Measurements from ENCODE around the gene C4orf50. TPM values are rescaled to one million over a fixed set of nuclear protein-coding genes. Genes with fewer than 3 reads are reported as not detected.

Gene C4orf50
- total RNA-seq, 1 donor from 2014 or later = not detected

DNA sequence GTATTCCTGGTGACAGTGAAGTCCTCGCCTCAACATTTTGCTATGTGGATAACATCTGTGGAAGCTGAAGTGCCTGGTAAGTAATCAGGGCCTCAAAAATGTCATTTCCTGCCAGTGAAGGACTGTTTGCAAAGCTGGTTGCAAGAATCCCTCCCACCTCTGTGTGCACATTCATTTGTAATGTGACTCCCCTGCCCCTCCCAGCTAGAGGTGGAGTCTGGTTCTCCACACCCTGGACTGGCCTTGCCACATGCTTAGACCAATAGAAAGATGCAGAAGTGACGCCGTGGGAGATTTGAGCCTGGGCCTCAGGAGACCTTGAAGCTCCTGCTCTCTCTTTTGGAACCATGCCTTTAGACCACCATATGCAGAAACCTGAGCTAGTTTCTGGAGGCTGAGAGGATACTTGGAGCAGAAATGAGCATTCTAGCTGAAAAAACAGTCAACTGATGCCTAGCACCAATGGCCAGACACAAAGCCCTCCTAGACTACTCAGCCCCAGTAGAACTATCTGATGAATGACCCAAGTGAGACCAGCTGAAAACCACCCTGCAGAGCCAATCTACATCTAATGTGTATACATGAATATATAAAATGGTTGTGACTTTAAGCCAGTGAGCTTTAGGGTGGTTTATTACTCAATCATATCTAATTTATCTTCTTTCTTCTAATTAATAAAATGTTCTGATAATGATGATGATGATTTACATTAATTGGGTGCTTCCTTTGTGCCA lies 77.6 kb downstream of the C4orf50 start:
- ATAC-seq (ENCODE audit: poor library complexity) (no peak), DNase-seq (no peak)
- intact Hi-C loops (cut with DNase I) = no loop called here

DNA sequence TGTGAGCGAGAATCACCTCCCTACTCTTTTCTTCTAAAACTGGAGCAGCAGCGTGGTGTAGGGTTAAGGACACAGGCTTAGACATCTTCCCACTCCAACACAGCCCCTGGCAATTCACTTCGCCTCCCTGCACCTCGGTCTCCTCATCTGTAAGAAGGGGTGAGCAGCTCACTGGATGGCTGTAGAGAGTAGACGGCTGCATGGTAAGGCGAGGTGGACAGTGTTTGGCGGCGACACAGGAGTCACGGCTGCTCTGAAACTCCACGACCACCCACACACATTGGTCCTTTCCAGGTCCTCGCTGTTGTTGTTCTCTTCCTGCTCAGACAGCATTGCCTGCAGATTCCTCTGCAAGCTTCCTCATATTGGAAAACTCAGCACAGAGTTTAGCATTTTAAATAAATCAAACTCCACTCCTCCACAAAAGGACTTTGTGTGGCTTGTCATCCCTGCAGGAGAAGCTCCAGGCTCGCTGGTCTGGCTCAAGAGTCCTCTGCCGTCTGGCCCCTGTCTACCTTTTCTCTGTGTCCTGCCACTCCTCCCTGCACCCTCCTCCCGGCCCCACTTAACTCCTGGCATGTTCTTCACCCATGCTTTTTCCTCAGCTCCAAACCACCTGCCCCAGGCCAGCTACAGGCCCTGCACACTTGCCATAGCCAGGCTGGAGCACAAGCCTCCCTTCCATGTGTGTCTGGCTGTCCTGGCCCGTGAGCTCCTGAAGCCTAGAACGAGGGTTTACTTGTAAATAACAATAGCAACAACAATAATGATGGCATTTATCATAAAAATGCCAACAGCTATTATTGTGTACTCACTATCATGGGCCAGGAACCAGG lies 84.0 kb downstream of the C4orf50 start:
- ATAC-seq (ENCODE audit: poor library complexity) (no peak), DNase-seq (no peak)
- intact Hi-C loops (cut with DNase I) = no loop called here

DNA sequence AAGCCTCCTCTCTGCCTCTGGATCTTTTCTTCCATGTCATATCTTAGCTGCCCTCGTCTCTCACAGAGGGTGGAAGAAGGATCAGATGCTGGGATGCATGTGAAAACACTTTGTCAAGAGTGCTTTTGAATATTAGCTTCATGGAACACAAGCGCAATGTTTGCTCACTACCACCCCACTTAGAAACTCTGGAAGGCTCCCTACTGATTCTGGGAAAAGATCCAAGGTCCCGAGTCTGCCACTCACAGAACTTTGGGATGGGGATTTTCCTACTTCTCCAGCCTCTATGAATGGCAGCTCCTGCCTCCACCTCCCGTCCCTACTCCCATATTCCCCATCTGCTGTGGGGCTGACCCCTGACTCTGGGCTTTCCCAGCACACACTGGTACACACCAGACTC lies 85.1 kb downstream of the C4orf50 start:
- intact Hi-C loops (cut with DNase I) = no loop called here
- ATAC-seq (ENCODE audit: poor library complexity) (no peak), DNase-seq (no peak)

DNA sequence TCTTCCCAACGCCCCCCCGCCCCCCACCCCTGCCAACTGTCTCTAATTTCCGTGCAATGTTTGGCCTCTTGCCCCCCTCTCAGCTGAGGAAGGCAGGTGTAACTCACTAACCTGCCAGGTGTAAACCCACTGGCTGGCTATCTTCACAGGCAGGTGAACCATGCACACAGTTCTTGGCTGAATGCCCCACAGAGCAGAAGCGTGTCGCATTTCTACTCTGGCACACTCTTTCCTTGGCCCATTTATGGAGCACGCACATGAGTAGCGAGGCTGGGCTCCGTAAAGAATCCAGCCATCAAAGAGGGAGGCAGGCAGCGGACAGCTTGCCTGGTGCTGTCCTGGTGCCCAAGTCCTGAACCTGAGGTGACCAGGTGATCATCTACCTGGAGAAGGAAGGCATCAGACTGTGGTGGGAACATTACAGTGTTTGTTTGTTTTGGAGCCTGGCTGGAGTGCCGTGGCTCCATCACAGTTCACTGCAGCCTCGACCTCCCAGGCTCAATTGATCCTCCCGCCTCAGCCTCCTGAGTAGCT lies 86.1 kb downstream of the C4orf50 start:
- intact Hi-C loops (cut with DNase I) = no loop called here
- no peak for ATAC-seq (ENCODE audit: poor library complexity)
- DNase-seq = no peak

DNA sequence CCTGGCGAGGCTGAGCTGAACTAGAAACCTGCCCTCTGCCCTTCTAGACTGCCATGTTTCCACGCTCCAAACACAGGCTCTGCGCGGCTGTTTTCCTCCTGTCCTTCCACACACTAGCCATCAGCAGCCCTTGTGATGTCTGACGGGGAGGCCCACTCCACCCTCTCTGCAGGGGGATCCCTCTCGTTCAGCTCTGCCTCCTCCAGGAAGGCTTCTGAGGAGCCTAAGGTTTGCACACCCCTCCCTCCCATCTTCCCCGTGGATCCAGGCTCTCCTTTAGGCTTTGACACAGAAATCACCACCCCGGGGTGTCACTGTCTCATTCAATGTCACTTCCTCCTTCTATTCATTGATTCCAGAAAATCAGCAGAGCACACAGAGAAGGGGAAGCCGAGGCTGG lies 86.7 kb downstream of the C4orf50 start:
- intact Hi-C loops (cut with DNase I) = no loop called here

DNA sequence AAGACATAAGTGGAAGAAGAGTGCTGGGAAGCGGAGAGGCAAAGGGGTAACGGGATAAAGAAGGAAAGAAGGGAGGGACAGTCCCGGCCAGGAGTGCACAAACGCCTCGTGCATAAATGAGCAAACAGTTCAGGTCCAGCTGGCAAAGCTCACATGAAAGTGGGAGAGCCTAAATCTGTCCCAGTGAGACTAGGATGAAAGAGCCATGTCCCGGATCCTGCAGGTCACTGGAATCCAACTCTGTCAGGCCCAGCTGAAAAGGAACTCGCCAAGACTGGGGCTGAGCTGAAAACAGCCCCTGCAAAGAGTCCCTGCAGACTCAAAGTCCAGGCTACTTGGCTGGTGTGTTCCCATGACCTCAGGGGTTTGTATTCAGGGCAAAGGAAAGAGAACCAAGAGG lies 87.4 kb downstream of the C4orf50 start:
- no peak for DNase-seq
- ATAC-seq (ENCODE audit: poor library complexity) = no peak
- intact Hi-C loops (cut with DNase I) = no loop called here

More for the DNA sequence above, 86.7 kb downstream of the C4orf50 start:
- no peak for DNase-seq
- ATAC-seq (ENCODE audit: poor library complexity) = no peak

DNA sequence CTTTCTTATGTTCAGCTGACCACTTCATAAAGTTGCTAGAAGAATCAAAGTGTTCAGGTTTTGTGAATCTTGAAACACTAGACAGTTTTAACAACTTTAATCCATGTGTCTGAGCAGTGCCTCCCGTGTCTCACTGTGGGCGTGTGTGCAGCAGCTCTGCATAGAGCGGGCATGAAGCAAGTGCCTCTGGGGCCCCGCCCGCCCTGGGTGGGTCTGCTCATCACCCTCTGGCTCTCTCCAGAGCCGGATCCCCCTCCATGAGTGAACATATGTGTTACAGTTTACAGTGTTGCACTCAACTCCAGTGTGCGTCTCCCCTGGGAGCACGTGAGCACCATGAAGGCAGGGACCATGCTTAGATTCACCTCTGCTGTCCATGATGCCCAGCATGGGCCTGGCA lies 87.8 kb downstream of the C4orf50 start:
- DNase-seq (no peak), ATAC-seq (ENCODE audit: poor library complexity) (no peak)
- intact Hi-C loops (cut with DNase I) = no loop called here

DNA sequence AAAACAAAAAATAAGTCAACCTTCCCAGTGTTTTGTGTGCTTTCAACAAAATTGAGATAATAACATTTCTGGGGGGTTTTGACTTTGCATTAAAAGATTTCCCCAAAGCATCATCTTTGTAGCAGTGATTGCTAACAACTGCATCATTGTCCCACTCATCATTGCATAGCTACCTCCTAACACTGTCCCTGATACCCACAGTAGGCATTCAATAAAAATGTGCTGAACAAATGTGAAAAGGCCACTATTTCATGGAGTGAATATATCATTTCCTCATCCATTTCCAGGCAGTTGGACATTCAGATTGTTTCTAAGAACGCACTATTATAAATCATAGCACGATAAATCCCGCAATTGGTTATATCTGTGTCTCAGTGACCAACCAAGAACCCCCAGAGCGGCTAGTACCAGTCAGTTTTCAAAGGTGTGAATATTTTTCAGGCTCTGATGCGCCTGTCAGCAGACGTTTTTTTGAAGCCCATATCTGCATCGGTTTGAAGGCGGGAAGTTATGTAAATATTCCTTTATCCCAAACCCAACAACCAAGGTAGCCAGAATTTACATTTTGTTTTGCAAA lies 89.3 kb downstream of the C4orf50 start:
- intact Hi-C loops (cut with DNase I) = no loop called here
- no peak for ATAC-seq (ENCODE audit: poor library complexity)
- DNase-seq = no peak

DNA sequence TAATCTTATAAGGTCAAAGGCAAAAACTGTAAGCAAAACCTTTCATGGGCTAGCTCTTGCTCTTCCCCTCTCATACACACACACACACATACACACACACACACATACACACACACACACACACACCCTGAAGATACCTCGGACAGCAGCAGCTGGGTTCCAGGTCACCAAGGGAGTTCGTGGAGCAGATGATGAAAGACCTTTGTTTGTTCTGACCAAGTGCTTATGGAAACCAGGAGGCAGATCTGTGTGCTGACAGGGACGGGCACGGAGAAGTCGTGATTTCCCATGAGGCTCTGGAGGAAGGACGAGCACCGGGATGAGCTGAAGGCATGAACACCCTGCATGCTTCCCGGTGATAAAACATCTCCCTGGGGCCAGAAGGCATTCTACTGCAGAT lies 90.0 kb downstream of the C4orf50 start:
- DNase-seq = no peak
- no peak for ATAC-seq (ENCODE audit: poor library complexity)
- intact Hi-C loops (cut with DNase I) = no loop called here

DNA sequence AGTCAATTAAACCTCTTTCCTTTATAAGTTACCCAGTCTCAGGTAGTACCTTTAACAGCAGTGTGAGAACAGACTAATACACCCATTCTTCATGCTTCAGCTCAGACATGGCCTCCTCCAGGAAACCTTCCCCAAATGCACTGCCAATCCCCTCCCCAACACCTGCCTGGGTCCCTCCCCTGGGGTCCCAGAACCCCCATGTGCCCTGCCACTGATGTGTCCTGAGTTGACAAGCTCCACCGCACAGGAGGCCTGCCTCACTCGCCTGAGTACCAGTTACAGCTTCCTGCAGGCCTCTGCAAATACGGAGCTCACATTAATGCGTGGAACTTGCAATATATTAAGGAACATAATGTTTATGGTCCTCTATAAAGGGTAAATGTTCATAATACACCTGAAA lies 90.5 kb downstream of the C4orf50 start:
- no peak for DNase-seq
- intact Hi-C loops (cut with DNase I) = no loop called here

DNA sequence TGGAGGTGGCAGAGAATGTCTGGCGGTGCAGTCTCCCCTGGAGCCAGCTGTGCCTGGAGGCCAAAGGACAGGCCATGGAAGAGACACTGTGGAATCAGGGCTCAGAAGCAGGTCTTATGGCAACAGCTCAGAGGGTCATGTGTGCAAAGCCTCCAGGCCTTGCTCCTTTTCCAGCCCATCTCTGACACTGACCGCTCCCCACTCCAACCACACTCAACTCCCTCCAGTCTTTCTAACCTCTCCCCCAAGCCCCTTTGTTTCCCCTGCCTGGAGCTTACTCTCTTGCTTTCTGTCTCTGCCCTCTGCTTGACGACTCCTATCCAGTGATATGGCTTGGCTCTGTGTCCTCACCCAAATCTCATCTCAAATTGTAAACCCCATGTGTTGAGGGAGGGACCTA lies 91.1 kb downstream of the C4orf50 start:
- DNase-seq = no peak
- intact Hi-C loops (cut with DNase I) = no loop called here
- ATAC-seq (ENCODE audit: poor library complexity) = no peak

More for the DNA sequence above, 90.5 kb downstream of the C4orf50 start:
- ATAC-seq (ENCODE audit: poor library complexity) = no peak

DNA sequence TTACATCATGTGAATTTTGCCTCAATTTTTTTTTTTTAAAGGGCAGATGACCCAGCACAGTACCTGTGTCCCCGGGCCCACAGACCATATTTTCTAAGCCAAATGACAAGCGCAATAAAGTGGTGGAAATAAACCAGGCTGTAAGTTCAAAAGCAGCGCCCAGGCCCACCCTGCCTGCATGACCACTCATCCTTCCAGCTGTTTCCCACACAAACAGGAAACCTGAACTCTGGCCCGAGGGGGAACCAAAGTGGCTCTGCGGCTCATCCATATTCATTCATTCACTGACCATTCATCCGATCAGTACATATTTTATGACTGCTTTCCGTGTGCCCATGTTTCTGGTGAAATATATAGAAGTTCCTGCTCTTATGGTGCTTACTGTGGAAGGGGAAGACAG lies 91.6 kb downstream of the C4orf50 start:
- intact Hi-C loops (cut with DNase I) = no loop called here
- ATAC-seq (ENCODE audit: poor library complexity) = no peak
- no peak for DNase-seq

DNA sequence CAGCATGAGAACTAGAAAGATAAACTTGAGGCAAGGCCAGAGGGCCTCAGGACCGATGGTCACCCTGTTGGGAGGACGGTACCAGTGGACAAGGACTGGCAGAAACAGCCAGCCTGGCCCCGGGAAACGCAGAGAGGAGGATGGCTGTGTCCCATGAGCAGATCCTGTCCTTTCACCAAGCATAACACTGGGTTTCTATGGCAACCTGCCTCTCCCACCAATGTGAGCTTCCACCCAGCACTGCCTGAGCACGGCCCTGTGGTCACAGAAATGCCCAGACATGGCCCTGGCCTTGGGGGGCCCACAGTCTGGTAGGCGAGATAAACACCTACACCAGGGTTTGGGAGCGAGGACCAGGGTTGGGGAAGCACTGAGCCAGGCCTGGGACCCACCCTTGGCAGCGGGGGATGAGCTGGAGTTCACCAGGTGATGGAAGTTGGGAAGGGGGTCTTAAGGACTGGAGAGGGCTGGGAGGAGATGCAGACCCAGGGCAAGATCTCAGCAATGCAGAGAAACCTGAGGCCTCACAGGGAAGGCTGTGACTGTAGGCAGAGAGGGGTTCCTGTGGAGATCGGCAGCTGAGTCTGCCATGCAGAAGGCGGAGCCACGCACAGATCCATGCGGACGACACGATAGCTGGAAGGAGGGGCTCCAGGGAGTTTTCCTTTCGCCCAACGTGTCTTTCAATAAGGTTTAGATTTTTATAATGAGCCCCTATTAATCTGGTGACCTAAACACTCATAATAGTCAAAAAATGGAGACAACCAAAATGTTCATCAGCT lies 92.6 kb downstream of the C4orf50 start:
- no peak for ATAC-seq (ENCODE audit: poor library complexity)
- intact Hi-C loops (cut with DNase I) = no loop called here
- DNase-seq = no peak

DNA sequence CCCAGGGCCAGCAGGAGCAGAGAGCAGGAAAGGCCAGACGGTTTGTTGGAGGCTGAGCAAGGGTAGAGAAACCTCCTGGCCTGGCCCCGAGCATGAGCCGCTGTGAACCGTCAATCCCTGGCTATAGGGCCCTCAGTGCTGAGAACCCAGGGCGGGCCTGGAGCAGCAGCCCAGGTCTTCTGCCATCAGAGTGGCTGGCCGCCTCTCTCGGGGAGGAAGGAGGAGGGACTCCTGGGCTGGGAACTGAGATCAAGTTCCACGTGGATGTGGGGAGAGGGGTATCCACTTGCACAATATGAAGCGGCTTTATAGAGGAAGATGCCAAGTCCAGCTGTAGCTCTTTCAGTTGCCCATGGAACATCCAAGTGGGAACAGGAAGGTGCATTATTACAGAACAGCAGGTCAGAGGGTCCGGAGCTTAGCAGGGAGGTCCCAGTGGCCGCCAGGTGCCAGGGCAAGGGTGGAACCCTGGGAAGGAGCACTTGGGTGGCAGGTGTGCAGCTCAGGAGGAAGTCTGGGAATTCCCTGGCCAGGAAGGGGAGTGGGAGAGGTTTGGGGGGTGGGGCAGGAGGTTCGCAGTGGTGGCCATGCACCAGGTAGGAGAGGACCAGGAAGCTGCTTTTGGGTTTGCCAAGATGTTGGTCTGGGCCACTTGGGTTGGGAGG lies 93.6 kb downstream of the C4orf50 start:
- DNase-seq = no peak
- intact Hi-C loops (cut with DNase I) = no loop called here
- ATAC-seq (ENCODE audit: poor library complexity) = no peak

DNA sequence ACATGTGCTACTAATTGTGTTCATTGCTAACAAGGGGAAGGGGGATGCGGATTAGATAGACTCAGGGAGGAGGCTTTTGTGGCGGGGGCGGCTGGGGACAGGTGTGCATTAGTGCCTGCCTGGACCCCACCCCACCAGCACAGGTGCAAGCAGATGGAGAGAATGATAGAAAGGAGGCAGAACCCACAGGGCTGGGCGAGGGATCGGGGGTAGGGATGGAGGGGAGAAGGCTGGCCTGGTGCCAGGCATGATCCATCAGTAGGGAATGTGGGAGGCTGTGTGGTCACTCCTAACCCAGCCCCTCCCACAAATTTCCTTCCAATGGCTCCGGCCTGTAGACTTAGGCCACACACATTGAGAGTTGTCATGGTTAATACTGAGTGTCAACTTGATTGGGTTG lies 94.9 kb downstream of the C4orf50 start:
- intact Hi-C loops (cut with DNase I) = no loop called here
- DNase-seq = no peak
- no peak for ATAC-seq (ENCODE audit: poor library complexity)

DNA sequence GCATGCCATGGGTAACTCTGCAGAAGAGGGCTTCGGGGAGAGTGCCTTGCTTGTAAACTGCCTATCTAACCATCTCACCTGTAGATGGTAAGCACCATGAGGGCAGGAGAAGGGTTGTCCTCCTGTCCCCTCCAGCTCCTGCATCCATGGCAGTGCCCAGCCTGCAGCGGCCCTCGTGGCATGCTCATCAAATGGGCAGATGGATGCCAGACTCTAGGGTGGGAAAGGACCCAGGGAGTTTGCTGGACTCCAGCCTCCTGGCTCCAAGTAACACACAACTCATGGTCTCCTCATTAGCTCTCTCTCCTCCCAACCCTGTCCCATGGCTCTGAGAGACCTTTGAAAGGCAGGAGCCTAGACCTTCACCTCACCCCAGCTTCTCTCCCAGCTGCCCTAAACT lies 95.7 kb downstream of the C4orf50 start:
- no peak for ATAC-seq (ENCODE audit: poor library complexity)
- intact Hi-C loops (cut with DNase I) = no loop called here

DNA sequence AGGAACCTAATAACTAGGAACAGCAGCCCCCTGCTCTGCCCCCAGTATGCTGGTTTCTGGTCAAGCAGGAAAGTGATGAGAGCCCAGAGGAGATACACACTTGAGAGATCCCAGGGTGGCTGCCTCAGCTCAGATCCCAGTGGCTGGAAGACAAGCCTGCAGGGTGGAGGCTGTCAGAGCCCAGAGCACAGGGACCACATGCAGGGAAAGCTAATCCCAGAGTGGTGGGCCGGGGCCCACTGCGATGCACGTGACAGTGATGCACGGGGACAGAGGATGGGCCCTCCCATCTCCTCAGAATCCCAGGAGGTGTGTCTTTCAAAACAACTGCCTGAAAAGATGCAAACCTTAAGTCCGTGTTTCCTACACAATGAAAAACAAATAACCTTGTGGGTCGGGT lies 96.2 kb downstream of the C4orf50 start:
- no peak for ATAC-seq (ENCODE audit: poor library complexity)
- intact Hi-C loops (cut with DNase I) = no loop called here
- no peak for DNase-seq

More for the DNA sequence above, 95.7 kb downstream of the C4orf50 start:
- no peak for DNase-seq

All from Right ventricle myocardium superior (tissue), 1 donor.